MCF 10A (cell line): ENCODE data around the gene ANKRD60. TPM values are rescaled to one million over a fixed set of nuclear protein-coding genes. Genes with fewer than 3 reads are reported as not detected.

Source experiments
- BruUV-seq: library from RNA; stranded (reverse); fragments of 400-500 nt; replicated peaks from 2 replicates; lab custom pipeline; 2021; lab: Mats Ljungman, UMichigan
- CTCF ChIA-PET: fragments of 300-600 bp; sonication (Branson Sonifier 250); formaldehyde crosslinking; extraction: SDS; loops from one replicate; lab custom pipeline; 2021; ENCODE audit warnings: antibody characterized with exemption, inconsistent platforms; lab: Yijun Ruan, JAX
- POLR2A ChIA-PET: fragments of 300-600, 350-650 bp; sonication (Branson Sonifier 250); formaldehyde crosslinking; extraction: SDS; loops from one replicate; lab custom pipeline; 2020; ENCODE audit warnings: antibody characterized with exemption, inconsistent platforms; lab: Yijun Ruan, JAX
- DNase-seq: peaks from one replicate; pipeline ENCODE4 v3.0.0-alpha.2; 2018; ENCODE audit not compliant: unreplicated experiment
- H3K27ac Mint-ChIP-seq: one replicate; pipeline ENCODE4 v1.8.0; 2022; ENCODE audit warnings: mild to moderate bottlenecking, low read depth, mixed read lengths; ENCODE audit not compliant: unreplicated experiment
- H3K27me3 Mint-ChIP-seq: one replicate; pipeline ENCODE4 v1.8.0; 2022; ENCODE audit warnings: mixed read lengths; ENCODE audit not compliant: insufficient read depth, unreplicated experiment
- H3K36me3 Mint-ChIP-seq: one replicate; pipeline ENCODE4 v1.8.0; 2022; ENCODE audit warnings: mild to moderate bottlenecking, moderate library complexity, mixed read lengths; ENCODE audit not compliant: insufficient read depth, unreplicated experiment
- H3K4me1 Mint-ChIP-seq: one replicate; pipeline ENCODE4 v1.8.0; 2022; ENCODE audit warnings: mixed read lengths; ENCODE audit not compliant: insufficient read depth, unreplicated experiment
- H3K4me3 Mint-ChIP-seq: one replicate; pipeline ENCODE4 v1.8.0; 2022; ENCODE audit warnings: mild to moderate bottlenecking, moderate library complexity, mixed read lengths; ENCODE audit not compliant: unreplicated experiment
- H3K9me3 Mint-ChIP-seq: one replicate; pipeline ENCODE4 v1.8.0; 2022; ENCODE audit warnings: mixed read lengths; ENCODE audit not compliant: unreplicated experiment
- CTCF ChIP-seq: fragments of 200-600 bp; IDR thresholded peaks from one replicate; pipeline ENCODE4 v1.8.0; 2022; ENCODE audit warnings: antibody characterized with exemption, mild to moderate bottlenecking; ENCODE audit not compliant: unreplicated experiment
- intact Hi-C: fragments of 100-400 bp; cut with micrococcal nuclease; formaldehyde crosslinking; loops from 2 replicates; pipeline ENCODE4 v1.14.1; 2022
- total RNA-seq: library from RNA; stranded (reverse); gene quantifications from 2 replicates; pipeline ENCODE4 v1.2.3, GENCODE V29; 2022

The ANKRD60 gene
- total RNA-seq, 1 experiment from 2014 or later: not detected

- Mint-ChIP-seq H3K27ac (no peak overlapping the region), H3K4me3 (no peak overlapping the region), H3K36me3 (no peaks in the 10 kb centered on the region), H3K27me3 (peaks cover 17% of the 10 kb centered on the region), H3K9me3 (no peaks in the 10 kb centered on the region), H3K4me1 (no peaks in the 10 kb centered on the region)
- intact Hi-C loops: no loop called here
- no peak for TF ChIP-seq CTCF
- no TSS peak for BruUV-seq
- ChIA-PET POLR2A (no interaction called here), CTCF (interaction anchor here (1.1 kb wide), 1 partner anchor 231 kb away, joined by 3 read pairs; no protein-coding TSS in a partner anchor)
- DNase-seq: no peak
Measured at GRCh38 chr20:58228103-58228483, 360 bp downstream of the ANKRD60 start.

GRCh38 chr20:58227391-58228102 lies 906 bp downstream of the ANKRD60 start:
- no peaks in the 10 kb centered on the region for H3K9me3 Mint-ChIP-seq
- no peak for TF ChIP-seq CTCF
- intact Hi-C loops: no loop called here
- BruUV-seq: no TSS peak
- no peak for DNase-seq
- H3K27me3 Mint-ChIP-seq: peaks cover 17% of the 10 kb centered on the region
- no peak overlapping the region for H3K27ac Mint-ChIP-seq
- H3K4me3 Mint-ChIP-seq: no peak overlapping the region
- ChIA-PET CTCF (interaction anchor here (0.6 to 1.1 kb wide), 3 partner anchors 231 to 802 kb away, joined by 3 to 4 read pairs (median 3); no protein-coding TSS in a partner anchor), POLR2A (no interaction called here)
- no peaks in the 10 kb centered on the region for H3K4me1 Mint-ChIP-seq
- H3K36me3 Mint-ChIP-seq: no peaks in the 10 kb centered on the region

- Mint-ChIP-seq H3K27me3 (peaks cover 22% of the 10 kb centered on the region), H3K36me3 (no peaks in the 10 kb centered on the region), H3K4me1 (no peaks in the 10 kb centered on the region), H3K9me3 (no peaks in the 10 kb centered on the region), H3K4me3 (no peak overlapping the region), H3K27ac (no peak overlapping the region)
- ChIA-PET POLR2A (no interaction called here), CTCF (interaction anchor here (0.6 to 2.5 kb wide), 6 partner anchors 8 to 747 kb away, joined by 3 to 12 read pairs (median 4); no protein-coding TSS in a partner anchor)
- no peak for TF ChIP-seq CTCF
- no peak for DNase-seq
- BruUV-seq: no TSS peak
- intact Hi-C loops: no loop called here
Measured at GRCh38 chr20:58225452-58226200, 2.8 kb downstream of the ANKRD60 start.

- Mint-ChIP-seq H3K4me3 (no peak overlapping the region), H3K27me3 (peaks cover 29% of the 10 kb centered on the region), H3K4me1 (no peaks in the 10 kb centered on the region), H3K27ac (no peak overlapping the region), H3K9me3 (no peaks in the 10 kb centered on the region), H3K36me3 (no peaks in the 10 kb centered on the region)
- intact Hi-C loops: no loop called here
- ChIA-PET POLR2A (no interaction called here), CTCF (interaction anchor here (0.6 to 2.5 kb wide), 7 partner anchors 9 to 812 kb away, joined by 3 to 12 read pairs (median 3); no protein-coding TSS in a partner anchor)
- BruUV-seq: no TSS peak
- no peak for TF ChIP-seq CTCF
- no peak for DNase-seq
Measured at GRCh38 chr20:58224974-58225373, 3.5 kb downstream of the ANKRD60 start.
